Dermis lymphatic vessel endothelial cell (primary cell): Measurements from ENCODE around the gene ACP4. TPM values are rescaled to one million over a fixed set of nuclear protein-coding genes. Genes with fewer than 3 reads are reported as not detected.

Experiments used
- total RNA-seq: library from RNA; depleted of rRNA; stranded (reverse); fragments of >200 nt; gene quantifications from 2 replicates; pipeline ENCODE4 v1.2.1, GENCODE V29; 2014

The ACP4 gene, protein sequence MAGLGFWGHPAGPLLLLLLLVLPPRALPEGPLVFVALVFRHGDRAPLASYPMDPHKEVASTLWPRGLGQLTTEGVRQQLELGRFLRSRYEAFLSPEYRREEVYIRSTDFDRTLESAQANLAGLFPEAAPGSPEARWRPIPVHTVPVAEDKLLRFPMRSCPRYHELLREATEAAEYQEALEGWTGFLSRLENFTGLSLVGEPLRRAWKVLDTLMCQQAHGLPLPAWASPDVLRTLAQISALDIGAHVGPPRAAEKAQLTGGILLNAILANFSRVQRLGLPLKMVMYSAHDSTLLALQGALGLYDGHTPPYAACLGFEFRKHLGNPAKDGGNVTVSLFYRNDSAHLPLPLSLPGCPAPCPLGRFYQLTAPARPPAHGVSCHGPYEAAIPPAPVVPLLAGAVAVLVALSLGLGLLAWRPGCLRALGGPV
- total RNA-seq, result not detected in 2 replicates

GRCh38 chr19:50790396-50790795, at the start of gene ACP4:
Gene ACP4 (plus strand): TSS chr19:50790415. CDS start chr19:50790415, 0 bp downstream.

GRCh38 chr19:50770164-50770563, 20.1 kb upstream of the ACP4 start, which contains the start of gene GPR32:
Gene GPR32 (plus strand): TSS chr19:50770464. CDS start chr19:50770601, 137 bp downstream.

GRCh38 chr19:50823389-50824042, 33.3 kb downstream of the ACP4 start, which contains the start of gene KLK1:
Gene KLK1 (minus strand): TSS chr19:50823787. CDS start chr19:50823748, 39 bp downstream.

GRCh38 chr19:50833117-50833801, 43.0 kb downstream of the ACP4 start, which contains the start of gene KLK15:
Gene KLK15 (minus strand): TSS chr19:50833574. CDS start chr19:50831492, 2,082 bp downstream.

Other genes starting within 250 kb of the ACP4 start
- gene LRRC4B, start 222.0 kb upstream of the ACP4 start, total RNA-seq, result under 0.01 TPM in 2 replicates
- gene SYT3, start 150.5 kb upstream of the ACP4 start, total RNA-seq, result not detected in 2 replicates
- gene C19orf81, start 141.0 kb upstream of the ACP4 start, total RNA-seq, result not detected in 2 replicates
- not detected in 2 replicates for gene SHANK1, start 70.6 kb upstream of the ACP4 start, total RNA-seq
- 0.34 and 1.6 TPM in 2 replicates for gene CLEC11A, start 67.1 kb upstream of the ACP4 start, total RNA-seq
- not detected in 2 replicates for gene GPR32, start 20.0 kb upstream of the ACP4 start, total RNA-seq
- not detected in 2 replicates for gene KLK1, start 33.4 kb downstream of the ACP4 start, total RNA-seq
- not detected in 2 replicates for gene KLK15, start 43.2 kb downstream of the ACP4 start, total RNA-seq
- gene KLK3, start 64.5 kb downstream of the ACP4 start, total RNA-seq, result not detected in 2 replicates
- gene KLK2, start 83.0 kb downstream of the ACP4 start, total RNA-seq, result not detected in 2 replicates
- not detected in 2 replicates for gene KLK4, start 121.0 kb downstream of the ACP4 start, total RNA-seq
- gene KLK5, start 162.6 kb downstream of the ACP4 start, total RNA-seq, result not detected in 2 replicates
- gene KLK6, start 179.2 kb downstream of the ACP4 start, total RNA-seq, result not detected in 2 replicates
- not detected in 2 replicates for gene KLK7, start 193.5 kb downstream of the ACP4 start, total RNA-seq
- not detected in 2 replicates for gene KLK8, start 211.2 kb downstream of the ACP4 start, total RNA-seq
- not detected in 2 replicates for gene KLK10, start 229.3 kb downstream of the ACP4 start, total RNA-seq
- gene KLK11, start 236.2 kb downstream of the ACP4 start, total RNA-seq, result not detected in 2 replicates
- gene KLK12, start 244.6 kb downstream of the ACP4 start, total RNA-seq, result not detected in 2 replicates